Hepatocyte (in vitro differentiated cells): Measurements from ENCODE around the gene COX10. TPM values are rescaled to one million over a fixed set of nuclear protein-coding genes. Genes with fewer than 3 reads are reported as not detected.

ENCODE experiments used
- DNase-seq: peaks from one replicate; pipeline ENCODE4 v3.0.0-alpha.2; 2016; ENCODE audit warnings: low spot score
- H2AFZ ChIP-seq: fragments of 200-600 bp; sonication (generic); 2 replicates; pipeline ENCODE4 v1.6.0; 2016; ENCODE audit warnings: antibody characterized with exemption, mild to moderate bottlenecking
- H3K27ac ChIP-seq: fragments of 200-600 bp; sonication (generic); 2 replicates; pipeline ENCODE4 v1.5.1; 2016; ENCODE audit warnings: mild to moderate bottlenecking
- H3K27me3 ChIP-seq: fragments of 200-600 bp; sonication (generic); 2 replicates; pipeline ENCODE4 v1.6.1; 2016
- H3K36me3 ChIP-seq: fragments of 200-600 bp; sonication (generic); replicated peaks from 2 replicates; pipeline ENCODE4 v1.5.1; 2016; ENCODE audit warnings: low read depth; ENCODE audit not compliant: insufficient read depth
- H3K4me1 ChIP-seq: fragments of 200-600 bp; sonication (generic); 2 replicates; pipeline ENCODE4 v1.5.1; 2016; ENCODE audit warnings: mild to moderate bottlenecking, moderate library complexity; ENCODE audit not compliant: insufficient read depth
- H3K4me2 ChIP-seq: fragments of 200-600 bp; sonication (generic); 2 replicates; pipeline ENCODE4 v1.6.0; 2016
- H3K4me3 ChIP-seq: fragments of 200-600 bp; sonication (generic); 2 replicates; pipeline ENCODE4 v1.5.1; 2016; ENCODE audit warnings: mild to moderate bottlenecking
- H3K79me2 ChIP-seq: fragments of 200-600 bp; sonication (generic); 2 replicates; pipeline ENCODE4 v1.6.0; 2017; ENCODE audit warnings: mild to moderate bottlenecking
- H3K9me2 ChIP-seq: fragments of 200-600 bp; sonication (generic); replicated peaks from 2 replicates; pipeline ENCODE4 v1.6.0; 2017; ENCODE audit warnings: mild to moderate bottlenecking; ENCODE audit not compliant: insufficient read depth
- H3K9me3 ChIP-seq: fragments of 200-600 bp; sonication (generic); 2 replicates; pipeline ENCODE4 v1.5.1; 2016; ENCODE audit warnings: low read depth, mild to moderate bottlenecking
- H4K20me1 ChIP-seq: fragments of 200-600 bp; sonication (generic); 2 replicates; pipeline ENCODE4 v1.6.0; 2016; ENCODE audit warnings: mild to moderate bottlenecking; ENCODE audit not compliant: insufficient read depth, poor library complexity, severe bottlenecking
- EZH2 ChIP-seq: fragments of 200-600 bp; sonication (generic); IDR thresholded peaks from 2 replicates; pipeline ENCODE4 v1.6.1; 2016; ENCODE audit warnings: antibody characterized with exemption, mild to moderate bottlenecking, borderline replicate concordance
- EZH2phosphoT487 ChIP-seq: fragments of 200-600 bp; sonication (generic); IDR thresholded peaks from one replicate; pipeline ENCODE4 v1.6.1; 2018; ENCODE audit warnings: antibody characterized with exemption, mild to moderate bottlenecking, low read depth, moderate library complexity; ENCODE audit not compliant: unreplicated experiment, severe bottlenecking
- WGBS: methylation state at CpG from one replicate; pipeline ENCODE4 v1.1.6; 2016; ENCODE audit warnings: low lambda C conversion rate; ENCODE audit errors: missing lambda C conversion rate; 5-methylcytosine and 5-hydroxymethylcytosine counted together
- polyA plus RNA-seq: library from polyadenylated mRNA; unstranded; fragments of >200 nt; fragmentation: Nextera tagmentation; extraction: Ambion mirVana; gene quantifications from 2 replicates; pipeline ENCODE4 v1.2.1, GENCODE V29; 2016
- total RNA-seq: library from RNA; depleted of rRNA; stranded (reverse); fragments of >200 nt; gene quantifications from 2 replicates; pipeline ENCODE4 v1.2.3, GENCODE V29; 2014
- TF ChIP-seq, protein P1 (sequence below): fragments of 200-600 bp; sonication (generic); IDR thresholded peaks from 2 replicates; pipeline ENCODE4 v1.5.1; 2016; ENCODE audit warnings: antibody characterized with exemption, mild to moderate bottlenecking; ENCODE audit not compliant: poor library complexity

The COX10 gene
- total and polyA plus RNA-seq, 2 experiments from 2014 or later = 23.2 to 27.6 TPM

- Histone ChIP-seq H3K4me1 (no peaks in the 10 kb centered on the region), H3K9me2 (no peaks in the 10 kb centered on the region), H2AFZ (no peak overlapping the region), H3K9me3 (no peaks in the 10 kb centered on the region), H4K20me1 (no peaks in the 10 kb centered on the region), H3K27me3 (no peaks in the 10 kb centered on the region), H3K36me3 (no peaks in the 10 kb centered on the region), H3K4me3 (no peak overlapping the region), H3K79me2 (no peaks in the 10 kb centered on the region), H3K27ac (no peak overlapping the region), H3K4me2 (no peak overlapping the region)
- no peak for TF ChIP-seq EZH2
- TF ChIP-seq, protein P1, sequence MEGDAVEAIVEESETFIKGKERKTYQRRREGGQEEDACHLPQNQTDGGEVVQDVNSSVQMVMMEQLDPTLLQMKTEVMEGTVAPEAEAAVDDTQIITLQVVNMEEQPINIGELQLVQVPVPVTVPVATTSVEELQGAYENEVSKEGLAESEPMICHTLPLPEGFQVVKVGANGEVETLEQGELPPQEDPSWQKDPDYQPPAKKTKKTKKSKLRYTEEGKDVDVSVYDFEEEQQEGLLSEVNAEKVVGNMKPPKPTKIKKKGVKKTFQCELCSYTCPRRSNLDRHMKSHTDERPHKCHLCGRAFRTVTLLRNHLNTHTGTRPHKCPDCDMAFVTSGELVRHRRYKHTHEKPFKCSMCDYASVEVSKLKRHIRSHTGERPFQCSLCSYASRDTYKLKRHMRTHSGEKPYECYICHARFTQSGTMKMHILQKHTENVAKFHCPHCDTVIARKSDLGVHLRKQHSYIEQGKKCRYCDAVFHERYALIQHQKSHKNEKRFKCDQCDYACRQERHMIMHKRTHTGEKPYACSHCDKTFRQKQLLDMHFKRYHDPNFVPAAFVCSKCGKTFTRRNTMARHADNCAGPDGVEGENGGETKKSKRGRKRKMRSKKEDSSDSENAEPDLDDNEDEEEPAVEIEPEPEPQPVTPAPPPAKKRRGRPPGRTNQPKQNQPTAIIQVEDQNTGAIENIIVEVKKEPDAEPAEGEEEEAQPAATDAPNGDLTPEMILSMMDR = no peak
- TF ChIP-seq EZH2phosphoT487 = no peak
- no peak for DNase-seq
- 98% methylated on average over 4 of the region's 4 CpGs for WGBS
Measured at GRCh38 chr17:14211246-14211645, 141.9 kb downstream of the COX10 start.

DNA sequence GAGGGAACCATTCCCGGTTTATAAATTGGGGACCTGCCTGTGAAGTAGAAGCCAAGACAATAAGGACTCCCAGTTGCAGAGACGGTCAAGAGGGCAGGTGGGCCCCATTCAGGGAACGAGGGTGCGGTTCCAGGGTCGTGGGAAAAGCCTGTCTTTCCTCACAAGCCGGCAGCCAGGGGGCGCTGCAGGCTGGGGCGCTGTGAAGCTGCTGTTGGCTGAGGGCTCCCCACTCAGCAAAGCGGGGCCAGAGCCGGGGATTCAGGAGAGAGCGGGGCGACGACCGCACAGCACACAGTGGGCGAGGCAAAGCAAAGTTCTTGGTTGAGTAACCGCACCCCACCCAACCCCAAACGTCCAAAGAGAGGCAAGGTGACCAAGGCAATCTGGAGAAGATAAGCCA, 142.5 kb downstream of the COX10 start:
- Histone ChIP-seq H3K4me3 (no peak overlapping the region), H3K36me3 (no peaks in the 10 kb centered on the region), H3K9me3 (no peaks in the 10 kb centered on the region), H3K9me2 (no peaks in the 10 kb centered on the region), H2AFZ (no peak overlapping the region), H3K4me2 (no peak overlapping the region), H4K20me1 (no peaks in the 10 kb centered on the region), H3K79me2 (no peaks in the 10 kb centered on the region), H3K27ac (no peak overlapping the region), H3K4me1 (no peaks in the 10 kb centered on the region), H3K27me3 (no peaks in the 10 kb centered on the region)
- no peak for DNase-seq
- WGBS = 90% methylated on average over 17 of the region's 17 CpGs
- TF ChIP-seq EZH2 (no peak), EZH2phosphoT487 (no peak)
- TF ChIP-seq, protein P1 = no peak

DNA sequence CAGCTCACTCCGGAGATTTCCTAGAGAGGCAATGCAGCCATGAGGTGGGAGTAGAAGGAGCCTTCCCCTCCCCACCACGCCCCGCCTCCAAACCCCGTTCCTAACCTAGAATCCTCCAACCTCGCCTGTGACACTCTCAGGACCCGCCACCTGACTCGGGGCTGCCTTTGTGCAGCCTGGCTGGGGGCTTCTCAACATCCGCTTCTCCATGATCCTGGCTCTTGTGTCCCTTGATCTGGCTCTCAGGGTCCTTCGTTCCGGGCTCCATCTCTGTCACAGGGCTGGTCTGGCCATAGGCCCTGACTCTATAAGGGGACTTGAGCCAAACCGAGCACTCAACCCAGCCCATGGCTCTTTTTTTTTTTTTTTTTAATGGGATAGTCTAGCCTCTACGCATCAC, 143.1 kb downstream of the COX10 start:
- Histone ChIP-seq H3K4me1 (no peaks in the 10 kb centered on the region), H4K20me1 (no peaks in the 10 kb centered on the region), H3K9me3 (no peaks in the 10 kb centered on the region), H3K27ac (no peak overlapping the region), H3K79me2 (no peaks in the 10 kb centered on the region), H3K4me3 (no peak overlapping the region), H3K27me3 (no peaks in the 10 kb centered on the region), H3K4me2 (no peak overlapping the region), H3K9me2 (no peaks in the 10 kb centered on the region), H2AFZ (no peak overlapping the region), H3K36me3 (no peaks in the 10 kb centered on the region)
- no peak for TF ChIP-seq EZH2
- TF ChIP-seq, protein P1 = no peak
- TF ChIP-seq EZH2phosphoT487 = no peak
- no peak for DNase-seq
- 97% methylated on average over 11 of the region's 12 CpGs for WGBS

DNA sequence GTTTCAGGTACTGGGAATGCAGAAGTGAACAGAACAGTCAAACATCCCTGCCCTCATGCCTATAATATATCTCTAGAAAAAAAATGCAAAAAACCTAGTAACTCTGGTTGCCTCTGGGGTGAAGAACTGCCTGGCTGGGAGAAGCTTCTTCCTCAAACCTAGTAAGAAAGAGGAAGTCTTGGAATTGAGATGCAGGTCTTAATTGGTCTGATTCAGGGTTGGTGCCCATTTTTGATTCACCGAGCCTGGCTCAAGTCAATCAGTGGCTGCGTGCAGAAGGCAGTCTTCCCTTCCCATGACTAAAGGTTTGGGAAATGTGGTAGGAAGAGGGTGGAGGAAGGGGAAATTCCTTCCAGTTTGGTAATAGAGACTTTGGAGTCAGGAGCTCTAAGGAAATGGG, 145.0 kb downstream of the COX10 start:
- Histone ChIP-seq H3K36me3 (no peaks in the 10 kb centered on the region), H2AFZ (no peak overlapping the region), H3K27me3 (no peaks in the 10 kb centered on the region), H4K20me1 (no peaks in the 10 kb centered on the region), H3K4me1 (no peaks in the 10 kb centered on the region), H3K4me3 (no peak overlapping the region), H3K9me3 (no peaks in the 10 kb centered on the region), H3K27ac (no peak overlapping the region), H3K4me2 (no peak overlapping the region), H3K79me2 (no peaks in the 10 kb centered on the region), H3K9me2 (no peaks in the 10 kb centered on the region)
- DNase-seq = no peak
- TF ChIP-seq, protein P1 = no peak
- TF ChIP-seq EZH2phosphoT487 = no peak
- no peak for TF ChIP-seq EZH2
- 100% methylated on average over 2 of the region's 2 CpGs for WGBS
